Measurements from ENCODE around the gene TCTN1. TPM values are rescaled to one million over a fixed set of nuclear protein-coding genes. Genes with fewer than 3 reads are reported as not detected.

TCTN1 gene
- total RNA-seq, 2 donors from 2014 or later = 40.9 to 42.0 TPM

DNA sequence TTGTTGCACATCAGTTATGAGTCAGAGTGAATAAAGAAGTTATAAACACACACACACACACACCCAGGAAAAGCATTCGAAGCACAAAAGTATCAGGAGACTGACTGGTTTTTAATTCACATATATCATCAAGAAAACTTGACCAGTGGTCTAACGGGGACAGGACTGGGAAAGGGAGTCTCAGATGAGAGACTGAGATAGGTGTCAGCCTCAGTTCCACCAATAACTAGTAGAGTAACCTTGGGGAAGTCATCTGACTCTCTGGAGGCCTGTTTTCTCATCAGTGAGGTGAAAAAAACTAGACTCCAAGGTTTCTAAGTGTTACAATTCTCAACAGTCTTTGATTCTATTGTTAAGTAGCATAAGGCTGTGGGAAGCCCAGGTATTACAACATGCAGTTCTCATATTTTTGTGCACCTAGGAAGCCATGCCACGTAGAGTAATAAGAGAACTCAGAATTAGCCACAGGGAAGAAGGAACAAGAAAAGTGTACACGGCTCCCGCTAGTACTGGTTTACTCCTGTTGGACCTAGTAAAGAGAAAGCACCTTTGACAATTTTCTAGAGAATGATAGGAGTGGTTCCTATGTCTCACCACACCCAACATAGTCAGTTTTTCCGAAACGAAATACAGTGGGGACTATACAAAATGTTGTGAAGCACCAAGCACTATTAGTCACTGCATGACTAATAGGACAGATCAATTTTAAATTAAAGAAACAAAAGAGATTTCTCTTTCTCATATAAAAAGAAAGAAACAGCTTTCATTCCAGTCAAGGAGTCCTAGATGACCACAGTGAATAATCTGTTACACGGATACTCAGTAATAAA, 35.9 kb upstream of the TCTN1 start:
- DNase-seq (ENCODE audit: low spot score) (no peak), ATAC-seq (ENCODE audit: insufficient number of reproducible peaks, low FRiP score, low read depth) (no peak)
- H3K27me3 ChIP-seq (replicated peaks; ENCODE audit: insufficient read depth) = no peaks in the 10 kb centered on the region
- H3K27ac ChIP-seq = no peak overlapping the region
- H3K4me1 ChIP-seq (ENCODE audit: control insufficient read depth in 1 of 2, low read depth in 2 of 2) = peaks cover 23 to 24% of the 10 kb centered on the region in 2 donors
- TF ChIP-seq, protein P1, sequence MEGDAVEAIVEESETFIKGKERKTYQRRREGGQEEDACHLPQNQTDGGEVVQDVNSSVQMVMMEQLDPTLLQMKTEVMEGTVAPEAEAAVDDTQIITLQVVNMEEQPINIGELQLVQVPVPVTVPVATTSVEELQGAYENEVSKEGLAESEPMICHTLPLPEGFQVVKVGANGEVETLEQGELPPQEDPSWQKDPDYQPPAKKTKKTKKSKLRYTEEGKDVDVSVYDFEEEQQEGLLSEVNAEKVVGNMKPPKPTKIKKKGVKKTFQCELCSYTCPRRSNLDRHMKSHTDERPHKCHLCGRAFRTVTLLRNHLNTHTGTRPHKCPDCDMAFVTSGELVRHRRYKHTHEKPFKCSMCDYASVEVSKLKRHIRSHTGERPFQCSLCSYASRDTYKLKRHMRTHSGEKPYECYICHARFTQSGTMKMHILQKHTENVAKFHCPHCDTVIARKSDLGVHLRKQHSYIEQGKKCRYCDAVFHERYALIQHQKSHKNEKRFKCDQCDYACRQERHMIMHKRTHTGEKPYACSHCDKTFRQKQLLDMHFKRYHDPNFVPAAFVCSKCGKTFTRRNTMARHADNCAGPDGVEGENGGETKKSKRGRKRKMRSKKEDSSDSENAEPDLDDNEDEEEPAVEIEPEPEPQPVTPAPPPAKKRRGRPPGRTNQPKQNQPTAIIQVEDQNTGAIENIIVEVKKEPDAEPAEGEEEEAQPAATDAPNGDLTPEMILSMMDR (IDR thresholded peaks at IDR 0.05) = no peak
- no peaks in the 10 kb centered on the region for H3K36me3 ChIP-seq
- H3K9me3 ChIP-seq = no peaks in the 10 kb centered on the region
- H3K4me3 ChIP-seq = no peak overlapping the region

GRCh38 chr12:110578694-110579534, 35.0 kb upstream of the TCTN1 start:
- TF ChIP-seq, protein P1 (IDR thresholded peaks at IDR 0.05) = no peak
- Histone ChIP-seq H3K27ac (no peak overlapping the region), H3K27me3 (replicated peaks; ENCODE audit: insufficient read depth) (no peaks in the 10 kb centered on the region), H3K4me1 (ENCODE audit: control insufficient read depth in 1 of 2, low read depth in 2 of 2) (peaks cover 26 to 29% of the 10 kb centered on the region in 2 donors), H3K4me3 (no peak overlapping the region), H3K36me3 (no peaks in the 10 kb centered on the region), H3K9me3 (no peaks in the 10 kb centered on the region)
- ATAC-seq (ENCODE audit: insufficient number of reproducible peaks, low FRiP score, low read depth) = no peak
- no peak for DNase-seq (ENCODE audit: low spot score)

GRCh38 chr12:110579535-110580253, 34.2 kb upstream of the TCTN1 start:
- no peaks in the 10 kb centered on the region for H3K9me3 ChIP-seq
- no peaks in the 10 kb centered on the region for H3K36me3 ChIP-seq
- no peak overlapping the region for H3K27ac ChIP-seq
- peaks cover 32% of the 10 kb centered on the region in 2 donors for H3K4me1 ChIP-seq (ENCODE audit: control insufficient read depth in 1 of 2, low read depth in 2 of 2)
- H3K27me3 ChIP-seq (replicated peaks; ENCODE audit: insufficient read depth) = no peaks in the 10 kb centered on the region
- ATAC-seq (ENCODE audit: insufficient number of reproducible peaks, low FRiP score, low read depth) = no peak
- no peak for DNase-seq (ENCODE audit: low spot score)
- TF ChIP-seq, protein P1 (IDR thresholded peaks at IDR 0.05) = no peak
- no peak overlapping the region for H3K4me3 ChIP-seq

- DNase-seq (ENCODE audit: low spot score) (no peak), ATAC-seq (ENCODE audit: insufficient number of reproducible peaks, low FRiP score, low read depth) (peak; percentile 3)
- TF ChIP-seq, protein P1 (IDR thresholded peaks at IDR 0.05) = no peak
- H3K4me1 ChIP-seq (ENCODE audit: control insufficient read depth in 1 of 2, low read depth in 2 of 2) = peaks cover 40 to 45% of the 10 kb centered on the region in 2 donors
- peak overlapping the region; percentile 82 for H3K4me3 ChIP-seq
- no peaks in the 10 kb centered on the region for H3K36me3 ChIP-seq
- H3K27ac ChIP-seq = peak overlapping the region in 1 of 2 donors; percentile 87
- no peaks in the 10 kb centered on the region for H3K9me3 ChIP-seq
- H3K27me3 ChIP-seq (replicated peaks; ENCODE audit: insufficient read depth) = no peaks in the 10 kb centered on the region
These were observed 32.0 kb upstream of the TCTN1 start for GRCh38 chr12:110581931-110582275.
